ENCODE results near the gene CALU. TPM values are rescaled to one million over a fixed set of nuclear protein-coding genes. Genes with fewer than 3 reads are reported as not detected.

Gene CALU
- total RNA-seq, 2 donors from 2014 or later = 27.5 to 41.7 TPM

- no peak for ATAC-seq (replicated peaks)
- no peak overlapping the region for H3K27ac Mint-ChIP-seq
- no peaks in the 10 kb centered on the region for H3K36me3 Mint-ChIP-seq (ENCODE audit: low read depth)
- H3K4me1 Mint-ChIP-seq = no peaks in the 10 kb centered on the region
- H3K9me3 Mint-ChIP-seq = no peaks in the 10 kb centered on the region
- H3K27me3 Mint-ChIP-seq = no peaks in the 10 kb centered on the region
- no peak overlapping the region for H3K4me3 Mint-ChIP-seq
Measured at GRCh38 chr7:128812514-128813168, 73.5 kb downstream of the CALU start.

GRCh38 chr7:128814499-128814898 lies 75.3 kb downstream of the CALU start:
- H3K27ac Mint-ChIP-seq = no peak overlapping the region
- ATAC-seq (replicated peaks) = no peak
- no peaks in the 10 kb centered on the region for H3K4me1 Mint-ChIP-seq
- H3K4me3 Mint-ChIP-seq = no peak overlapping the region
- no peaks in the 10 kb centered on the region for H3K9me3 Mint-ChIP-seq
- H3K27me3 Mint-ChIP-seq = no peaks in the 10 kb centered on the region
- H3K36me3 Mint-ChIP-seq (ENCODE audit: low read depth) = no peaks in the 10 kb centered on the region

- H3K27me3 Mint-ChIP-seq = no peaks in the 10 kb centered on the region
- H3K36me3 Mint-ChIP-seq (ENCODE audit: low read depth) = no peaks in the 10 kb centered on the region
- H3K4me3 Mint-ChIP-seq = no peak overlapping the region
- no peak overlapping the region for H3K27ac Mint-ChIP-seq
- no peaks in the 10 kb centered on the region for H3K9me3 Mint-ChIP-seq
- no peaks in the 10 kb centered on the region for H3K4me1 Mint-ChIP-seq
- ATAC-seq (replicated peaks) = no peak
Measured at GRCh38 chr7:128815289-128815942, 76.3 kb downstream of the CALU start.

- H3K4me1 Mint-ChIP-seq = no peaks in the 10 kb centered on the region
- H3K27me3 Mint-ChIP-seq = no peaks in the 10 kb centered on the region
- no peaks in the 10 kb centered on the region for H3K9me3 Mint-ChIP-seq
- H3K4me3 Mint-ChIP-seq = no peak overlapping the region
- no peak for ATAC-seq (replicated peaks)
- H3K27ac Mint-ChIP-seq = no peak overlapping the region
- no peaks in the 10 kb centered on the region for H3K36me3 Mint-ChIP-seq (ENCODE audit: low read depth)
Measured at GRCh38 chr7:128818694-128819093, 79.5 kb downstream of the CALU start.

Other genes starting within 250 kb of the CALU start
- gene GARIN1A, start 67.1 kb upstream of the CALU start, total RNA-seq = 1 to 10 TPM; 1.8 TPM
- not detected for gene OPN1SW, start 36.4 kb downstream of the CALU start, total RNA-seq
- 10 to 100 TPM; 11.7 to 15.4 TPM for gene CCDC136, start 52.6 kb downstream of the CALU start, total RNA-seq
- under 1 TPM; 0.02 to 0.05 TPM for gene FLNC, start 91.0 kb downstream of the CALU start, total RNA-seq
- 100 to 1,000 TPM in 1 of 2 donors, 10 to 100 TPM in 1; 69.9 to 127 TPM for gene ATP6V1F, start 123.5 kb downstream of the CALU start, total RNA-seq
- gene KCP, start 171.3 kb downstream of the CALU start, total RNA-seq = 1 to 10 TPM in 1 of 2 donors, under 1 TPM in 1; 0.09 to 1.0 TPM
- gene IRF5, start 198.6 kb downstream of the CALU start, total RNA-seq = 10 to 100 TPM; 22.5 to 25.4 TPM